ENCODE measurements around the gene SLC9C2.
"Not testable (repeated sequence)": the region's sequence is repeated elsewhere in the genome, so short reads cannot be mapped to it uniquely, and the experiment has no call there.

The SLC9C2 gene

DNA sequence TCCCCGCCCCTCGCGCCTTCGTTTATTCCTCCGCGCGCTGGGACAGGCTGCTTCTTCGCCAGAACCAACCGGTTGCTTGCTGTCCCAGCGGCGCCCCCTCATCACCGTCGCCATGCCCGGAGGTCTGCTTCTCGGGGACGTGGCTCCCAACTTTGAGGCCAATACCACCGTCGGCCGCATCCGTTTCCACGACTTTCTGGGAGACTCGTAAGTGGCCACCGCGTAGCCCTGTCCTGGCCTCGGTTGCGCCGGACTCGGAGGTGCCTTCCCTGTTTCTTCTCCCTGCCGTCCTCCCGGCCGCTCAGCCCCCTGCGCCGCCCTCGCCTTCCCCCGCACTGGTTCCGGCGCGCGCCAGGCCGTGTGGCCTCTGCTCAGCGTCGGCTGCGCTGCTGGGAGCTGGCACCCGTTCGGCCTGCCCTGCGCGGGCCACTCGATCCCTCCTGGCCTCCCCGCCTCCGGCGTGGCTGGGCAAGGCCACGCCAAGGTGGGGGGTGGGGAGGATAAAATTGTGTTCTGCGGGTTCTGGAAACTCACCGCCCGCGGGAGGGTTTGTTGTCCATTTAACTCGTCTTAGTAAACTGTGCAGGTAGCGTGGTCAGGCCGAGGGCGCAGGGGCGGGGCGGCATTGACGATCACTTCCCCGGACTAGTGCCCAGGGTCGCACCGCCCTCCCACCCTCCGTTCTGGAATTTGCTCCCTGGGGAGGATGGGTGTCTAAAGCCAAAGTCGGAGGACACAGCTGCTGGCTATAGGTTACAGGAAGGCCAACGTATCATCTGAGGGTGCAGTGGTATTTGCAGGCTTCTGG lies 125.4 kb downstream of the SLC9C2 start, which contains the start of gene PRDX6:
PRDX6 (plus strand) TSS at position 50 of the 808 bp plus-strand sequence; CDS start at position 113, 63 bp downstream.
- peaks cover 12% of the 10 kb centered on the region; the same call in 1 of the 2 replicates for H3K4me1 ChIP-seq (ENCODE audit: insufficient read depth, low read length)
- H3K27ac ChIP-seq (ENCODE audit: low read length): peak within 1 kb of the TSS; percentile 86
- H3K9me3 ChIP-seq (ENCODE audit: insufficient read depth, low read depth, low read length): no peaks in the 10 kb centered on the region
- peak within 1 kb of the TSS; percentile 92 for H3K9ac ChIP-seq (ENCODE audit: low read depth, low read length)
- peaks cover 41% of the 10 kb centered on the region for H3K36me3 ChIP-seq (ENCODE audit: insufficient read depth, low read depth, low read length)
- H3K4me3 ChIP-seq (ENCODE audit: low read length): peak within 1 kb of the TSS; percentile 91
- H3K27me3 ChIP-seq (ENCODE audit: insufficient read depth, low read length): no peaks in the 10 kb centered on the region

DNA sequence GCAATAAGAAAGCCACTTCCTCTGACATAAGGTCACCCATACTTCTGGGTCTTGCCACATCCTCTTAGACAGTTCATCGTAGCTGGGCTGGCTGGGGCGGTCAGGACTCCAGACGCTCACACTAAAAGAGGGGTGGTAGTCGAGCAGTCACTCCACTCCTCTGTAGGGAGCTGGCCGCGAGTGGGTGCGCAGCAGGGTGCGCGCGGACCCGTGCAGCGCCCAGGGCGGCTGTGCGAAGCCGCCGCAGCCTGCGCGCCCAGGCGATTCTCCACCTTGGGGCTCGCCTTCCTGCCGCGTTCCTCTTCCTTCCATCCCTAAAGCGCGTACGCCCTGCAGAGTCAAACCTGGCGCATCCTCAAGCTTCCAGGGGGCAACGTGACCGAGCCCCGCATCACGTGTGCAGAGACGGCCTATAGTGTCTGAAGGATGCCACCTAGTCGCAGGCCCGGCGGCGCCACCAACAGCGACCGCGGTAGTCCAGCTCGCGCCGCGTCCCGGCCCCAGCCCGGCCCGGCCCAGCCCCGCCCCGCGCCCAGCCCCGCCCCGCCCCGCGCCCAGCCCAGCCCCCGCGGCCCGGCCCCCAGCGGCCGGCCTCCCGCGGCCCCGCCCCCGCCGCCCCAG lies 126.1 kb downstream of the SLC9C2 start:
- H3K27ac ChIP-seq (ENCODE audit: low read length): no peak overlapping the region
- peak overlapping the region; percentile 88 for H3K9ac ChIP-seq (ENCODE audit: low read depth, low read length)
- H3K36me3 ChIP-seq (ENCODE audit: insufficient read depth, low read depth, low read length): peaks cover 41% of the 10 kb centered on the region
- H3K4me1 ChIP-seq (ENCODE audit: insufficient read depth, low read length): peaks cover 12% of the 10 kb centered on the region; the same call in 1 of the 2 replicates
- peak overlapping the region; percentile 91 for H3K4me3 ChIP-seq (ENCODE audit: low read length)
- H3K27me3 ChIP-seq (ENCODE audit: insufficient read depth, low read length): no peaks in the 10 kb centered on the region
- H3K9me3 ChIP-seq (ENCODE audit: insufficient read depth, low read depth, low read length): peaks cover 6% of the 10 kb centered on the region; the same call in 1 of the 2 replicates

DNA sequence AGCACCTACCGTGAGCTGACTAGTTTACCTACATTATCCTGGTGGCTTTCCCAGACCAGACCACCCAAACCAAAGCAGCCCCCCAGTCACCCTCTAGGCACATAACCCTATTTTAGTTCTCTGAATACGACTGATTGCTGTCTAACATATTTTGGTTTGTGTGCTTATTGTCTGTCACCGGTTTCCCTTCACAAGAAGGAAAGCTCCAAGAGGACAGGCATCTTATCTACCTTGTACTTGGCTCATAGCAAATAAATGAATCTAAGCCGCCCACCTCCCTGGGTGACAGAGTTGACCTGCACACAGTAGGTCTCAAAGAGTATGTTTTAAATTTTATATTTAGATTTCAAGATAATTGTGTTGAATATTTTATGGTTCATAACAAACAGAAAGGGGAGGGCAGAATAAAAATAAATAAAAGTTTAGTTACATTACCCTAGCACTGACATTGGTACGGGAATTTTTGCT lies 126.6 kb downstream of the SLC9C2 start:
- peaks cover 12% of the 10 kb centered on the region; the same call in 1 of the 2 replicates for H3K4me1 ChIP-seq (ENCODE audit: insufficient read depth, low read length)
- no peak overlapping the region for H3K27ac ChIP-seq (ENCODE audit: low read length)
- H3K9ac ChIP-seq (ENCODE audit: low read depth, low read length): peak overlapping the region; percentile 88
- no peaks in the 10 kb centered on the region for H3K27me3 ChIP-seq (ENCODE audit: insufficient read depth, low read length)
- peaks cover 39% of the 10 kb centered on the region for H3K36me3 ChIP-seq (ENCODE audit: insufficient read depth, low read depth, low read length)
- peak overlapping the region; percentile 91 for H3K4me3 ChIP-seq (ENCODE audit: low read length)
- peaks cover 11% of the 10 kb centered on the region for H3K9me3 ChIP-seq (ENCODE audit: insufficient read depth, low read depth, low read length)

DNA sequence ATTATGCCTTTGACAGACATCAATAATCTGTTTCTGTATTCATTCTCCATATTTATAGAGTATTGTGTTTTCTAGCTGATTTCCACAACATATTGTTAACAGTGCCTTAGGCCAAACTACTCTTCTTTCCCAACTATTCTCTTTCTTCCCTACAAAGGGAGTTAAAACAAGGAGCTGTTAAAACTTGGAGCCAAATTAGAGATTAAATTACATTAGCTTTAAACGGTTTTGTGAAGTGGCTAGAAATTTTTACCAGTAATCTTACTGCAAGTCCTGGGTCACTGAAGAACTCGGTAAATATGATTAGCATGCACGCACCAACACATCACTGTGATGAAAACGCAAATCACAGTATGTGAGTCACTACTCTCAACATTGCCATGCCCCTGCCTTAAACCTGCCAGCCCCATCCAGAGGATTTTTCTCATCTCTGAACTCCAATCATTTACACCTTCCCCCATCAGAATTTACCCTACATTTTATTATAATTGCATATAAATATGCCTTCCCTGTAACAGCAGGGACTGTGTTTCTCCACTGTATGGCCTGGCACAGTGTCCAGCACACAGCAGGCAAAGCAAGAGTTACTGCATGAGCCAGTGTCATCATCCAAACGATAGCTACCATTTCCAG lies 127.2 kb downstream of the SLC9C2 start:
- H3K9ac ChIP-seq (ENCODE audit: low read depth, low read length): peak overlapping the region; percentile 88; the same call in 1 of the 2 replicates
- no peaks in the 10 kb centered on the region for H3K27me3 ChIP-seq (ENCODE audit: insufficient read depth, low read length)
- H3K4me1 ChIP-seq (ENCODE audit: insufficient read depth, low read length): peaks cover 12% of the 10 kb centered on the region; the same call in 1 of the 2 replicates
- no peak overlapping the region for H3K27ac ChIP-seq (ENCODE audit: low read length)
- H3K4me3 ChIP-seq (ENCODE audit: low read length): peak overlapping the region; percentile 91
- peaks cover 34% of the 10 kb centered on the region for H3K36me3 ChIP-seq (ENCODE audit: insufficient read depth, low read depth, low read length)
- peaks cover 16% of the 10 kb centered on the region for H3K9me3 ChIP-seq (ENCODE audit: insufficient read depth, low read depth, low read length)

DNA sequence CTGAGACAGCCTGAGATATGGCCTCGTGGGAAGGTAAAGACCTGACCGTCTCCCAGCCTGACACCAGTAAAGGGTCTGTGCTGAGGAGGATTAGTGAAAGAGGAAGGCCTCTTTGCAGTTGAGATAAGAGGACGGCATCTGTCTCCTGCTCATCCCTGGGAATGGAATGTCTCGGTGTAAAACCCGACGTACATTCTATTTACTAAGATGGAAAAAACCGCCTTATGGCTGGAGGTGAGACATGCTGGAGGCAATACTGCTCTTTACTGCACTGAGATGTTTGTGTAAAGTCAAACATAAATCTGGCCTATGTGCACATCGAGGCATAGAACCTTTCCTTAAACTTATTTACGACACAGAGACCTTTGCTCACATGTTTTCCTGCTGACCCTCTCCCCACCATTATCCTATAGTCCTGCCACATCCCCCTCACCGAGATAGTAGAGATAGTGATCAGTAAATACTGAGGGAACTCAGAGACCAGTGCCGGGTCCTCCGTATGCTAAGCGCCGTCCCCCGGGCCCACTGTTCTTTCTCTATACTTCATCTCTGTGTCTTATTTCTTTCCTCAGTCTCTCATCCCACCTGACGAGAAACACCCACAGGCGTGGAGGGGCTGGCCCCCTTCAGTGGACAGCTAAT lies 128.0 kb downstream of the SLC9C2 start:
- not testable (repeated sequence) for H3K9ac ChIP-seq (ENCODE audit: low read depth, low read length); H3K27me3 ChIP-seq (ENCODE audit: insufficient read depth, low read length); H3K27ac ChIP-seq (ENCODE audit: low read length)
- 0 out of 2 replicates have a peak overlapping the region, but pooled peaks have one; percentile 91 for H3K4me3 ChIP-seq (ENCODE audit: low read length)
- peaks cover 30% of the 10 kb centered on the region for H3K36me3 ChIP-seq (ENCODE audit: insufficient read depth, low read depth, low read length)
- H3K9me3 ChIP-seq (ENCODE audit: insufficient read depth, low read depth, low read length): peaks cover 24% of the 10 kb centered on the region
- H3K4me1 ChIP-seq (ENCODE audit: insufficient read depth, low read length): peaks cover 11% of the 10 kb centered on the region; the same call in 1 of the 2 replicates

DNA sequence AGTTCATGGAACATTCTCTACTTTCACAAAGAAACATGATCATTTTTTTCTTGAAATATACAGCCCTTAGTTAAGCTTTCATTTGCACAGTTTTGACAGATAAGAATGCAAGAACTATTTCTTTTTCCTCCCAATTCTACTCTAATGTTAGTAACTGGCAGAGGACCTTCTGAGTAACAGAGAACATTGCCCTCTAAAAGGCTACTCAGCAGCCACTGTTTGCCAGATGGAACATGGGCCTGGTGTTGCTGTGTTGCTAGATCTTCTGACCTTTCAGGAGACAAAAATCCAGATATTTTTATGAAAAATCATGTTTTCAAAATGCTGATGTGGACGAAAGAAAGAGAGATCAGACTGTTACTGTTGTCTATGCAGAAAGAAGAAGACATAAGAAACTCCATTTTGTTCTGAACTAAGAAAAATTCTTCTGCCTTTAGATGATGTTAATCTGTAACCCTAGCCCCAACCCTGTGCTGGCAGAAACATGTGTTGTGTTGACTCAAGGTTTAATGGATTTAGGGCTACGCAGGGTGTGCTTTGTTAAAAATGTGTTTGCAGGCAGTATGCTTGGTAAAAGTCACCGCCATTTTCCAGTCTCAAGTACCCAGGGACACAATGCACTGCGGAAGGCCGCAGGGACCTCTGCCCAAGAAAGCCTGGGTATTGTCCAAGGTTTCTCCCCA lies 128.6 kb downstream of the SLC9C2 start:
- no peak overlapping the region for H3K9ac ChIP-seq (ENCODE audit: low read depth, low read length)
- H3K4me3 ChIP-seq (ENCODE audit: low read length): no peak overlapping the region
- H3K36me3 ChIP-seq (ENCODE audit: insufficient read depth, low read depth, low read length): peaks cover 30% of the 10 kb centered on the region
- H3K4me1 ChIP-seq (ENCODE audit: insufficient read depth, low read length): peaks cover 4% of the 10 kb centered on the region; the same call in 1 of the 2 replicates
- peaks cover 30% of the 10 kb centered on the region for H3K9me3 ChIP-seq (ENCODE audit: insufficient read depth, low read depth, low read length)
- H3K27ac ChIP-seq (ENCODE audit: low read length): no peak overlapping the region
- H3K27me3 ChIP-seq (ENCODE audit: insufficient read depth, low read length): no peaks in the 10 kb centered on the region

DNA sequence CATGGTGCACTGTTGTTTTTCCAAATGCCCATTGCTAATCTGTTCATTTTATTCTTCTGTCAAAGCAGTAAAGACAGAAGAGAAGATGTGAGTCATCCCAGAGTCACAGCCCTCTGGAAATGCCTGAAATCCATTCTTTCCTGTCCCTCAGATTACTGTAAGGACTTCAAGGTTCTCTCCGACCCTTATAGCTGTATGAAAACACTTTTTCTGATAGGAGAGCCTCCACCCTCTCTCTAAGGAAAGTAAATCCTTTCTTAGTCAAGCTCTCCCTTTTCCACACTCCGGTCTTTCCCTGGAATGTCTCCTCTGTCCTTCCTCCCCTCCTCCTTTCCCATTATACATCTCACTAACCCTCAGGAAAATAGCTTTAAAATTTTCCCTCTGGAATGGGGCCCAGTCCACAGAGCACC lies 129.3 kb downstream of the SLC9C2 start:
- Histone ChIP-seq H3K36me3 (ENCODE audit: insufficient read depth, low read depth, low read length) (peaks cover 30% of the 10 kb centered on the region), H3K9me3 (ENCODE audit: insufficient read depth, low read depth, low read length) (peaks cover 36% of the 10 kb centered on the region), H3K27ac (ENCODE audit: low read length) (no peak overlapping the region), H3K4me1 (ENCODE audit: insufficient read depth, low read length) (no peaks in the 10 kb centered on the region; the same call in 1 of the 2 replicates), H3K27me3 (ENCODE audit: insufficient read depth, low read length) (no peaks in the 10 kb centered on the region), H3K9ac (ENCODE audit: low read depth, low read length) (no peak overlapping the region; the same call in 1 of the 2 replicates), H3K4me3 (ENCODE audit: low read length) (no peak overlapping the region)

DNA sequence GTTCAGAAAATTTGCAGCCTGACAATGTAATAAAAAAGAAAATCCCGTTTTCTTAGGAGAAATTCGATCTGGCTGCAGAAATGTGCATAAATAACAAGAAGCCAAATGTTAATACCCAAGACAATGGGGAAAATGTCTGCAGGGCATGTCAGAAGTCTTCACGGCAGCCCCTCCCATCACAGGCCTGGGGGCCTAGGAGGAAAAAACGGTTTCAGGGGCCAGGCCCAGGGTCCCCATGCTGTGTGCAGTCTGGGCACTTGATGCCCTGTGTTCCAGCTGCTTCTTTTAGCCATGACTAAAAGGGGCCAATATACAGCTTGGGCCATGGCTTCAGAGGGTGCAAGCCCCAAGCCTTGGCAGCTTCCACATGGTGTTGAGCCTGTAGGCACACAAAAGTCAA lies 132.3 kb downstream of the SLC9C2 start:
- no peak overlapping the region for H3K4me3 ChIP-seq (ENCODE audit: low read length)
- no peak overlapping the region for H3K9ac ChIP-seq (ENCODE audit: low read depth, low read length)
- no peaks in the 10 kb centered on the region for H3K4me1 ChIP-seq (ENCODE audit: insufficient read depth, low read length)
- no peaks in the 10 kb centered on the region for H3K27me3 ChIP-seq (ENCODE audit: insufficient read depth, low read length)
- H3K27ac ChIP-seq (ENCODE audit: low read length): no peak overlapping the region
- H3K9me3 ChIP-seq (ENCODE audit: insufficient read depth, low read depth, low read length): peaks cover 47% of the 10 kb centered on the region
- peaks cover 30% of the 10 kb centered on the region for H3K36me3 ChIP-seq (ENCODE audit: insufficient read depth, low read depth, low read length)

DNA sequence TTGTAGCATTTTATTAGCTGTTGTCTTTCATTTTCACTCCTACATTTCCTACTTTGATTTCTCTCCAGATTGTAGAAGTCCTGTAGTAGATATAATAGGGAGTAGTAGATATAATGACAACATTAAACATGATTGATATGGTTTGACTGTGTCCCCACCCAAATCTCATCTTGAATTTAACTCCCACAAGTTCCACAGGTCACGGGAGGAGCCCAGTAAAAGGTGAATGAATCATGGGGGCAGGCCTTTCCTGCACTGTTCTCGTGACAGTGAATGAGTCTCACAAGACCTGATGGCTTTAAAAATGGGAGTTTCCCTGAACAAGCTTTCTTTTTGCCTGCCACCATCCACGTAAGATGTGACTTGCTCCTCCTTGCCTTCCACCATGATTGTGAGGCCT lies 133.2 kb downstream of the SLC9C2 start:
- Histone ChIP-seq H3K4me1 (ENCODE audit: insufficient read depth, low read length) (no peaks in the 10 kb centered on the region), H3K4me3 (ENCODE audit: low read length) (no peak overlapping the region), H3K27me3 (ENCODE audit: insufficient read depth, low read length) (no peaks in the 10 kb centered on the region), H3K9me3 (ENCODE audit: insufficient read depth, low read depth, low read length) (peaks cover 47% of the 10 kb centered on the region), H3K27ac (ENCODE audit: low read length) (no peak overlapping the region), H3K36me3 (ENCODE audit: insufficient read depth, low read depth, low read length) (peaks cover 30% of the 10 kb centered on the region), H3K9ac (ENCODE audit: low read depth, low read length) (no peak overlapping the region)

DNA sequence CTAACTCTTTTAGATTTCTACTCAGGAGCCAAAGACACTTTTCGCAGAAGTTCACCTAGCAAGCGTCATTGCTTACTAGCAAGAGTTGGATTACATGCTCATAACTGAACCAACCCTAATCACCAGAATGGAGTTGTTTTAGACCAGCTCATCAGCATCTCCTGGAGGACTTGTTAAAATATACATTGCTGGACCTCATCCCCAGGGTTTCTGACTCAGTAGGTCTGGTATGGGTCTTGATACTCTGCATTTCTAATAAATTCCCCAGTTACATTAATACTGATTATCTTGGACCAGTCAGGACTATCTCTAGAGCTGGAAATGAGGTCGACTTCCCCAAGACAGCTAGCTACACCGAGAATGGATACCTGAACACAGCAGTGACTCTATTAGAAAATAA lies 135.4 kb downstream of the SLC9C2 start:
- H3K36me3 ChIP-seq (ENCODE audit: insufficient read depth, low read depth, low read length): peaks cover 23% of the 10 kb centered on the region
- H3K4me3 ChIP-seq (ENCODE audit: low read length): no peak overlapping the region
- H3K9ac ChIP-seq (ENCODE audit: low read depth, low read length): no peak overlapping the region
- H3K4me1 ChIP-seq (ENCODE audit: insufficient read depth, low read length): no peaks in the 10 kb centered on the region
- peaks cover 47% of the 10 kb centered on the region for H3K9me3 ChIP-seq (ENCODE audit: insufficient read depth, low read depth, low read length)
- H3K27ac ChIP-seq (ENCODE audit: low read length): no peak overlapping the region
- no peaks in the 10 kb centered on the region for H3K27me3 ChIP-seq (ENCODE audit: insufficient read depth, low read length)

DNA sequence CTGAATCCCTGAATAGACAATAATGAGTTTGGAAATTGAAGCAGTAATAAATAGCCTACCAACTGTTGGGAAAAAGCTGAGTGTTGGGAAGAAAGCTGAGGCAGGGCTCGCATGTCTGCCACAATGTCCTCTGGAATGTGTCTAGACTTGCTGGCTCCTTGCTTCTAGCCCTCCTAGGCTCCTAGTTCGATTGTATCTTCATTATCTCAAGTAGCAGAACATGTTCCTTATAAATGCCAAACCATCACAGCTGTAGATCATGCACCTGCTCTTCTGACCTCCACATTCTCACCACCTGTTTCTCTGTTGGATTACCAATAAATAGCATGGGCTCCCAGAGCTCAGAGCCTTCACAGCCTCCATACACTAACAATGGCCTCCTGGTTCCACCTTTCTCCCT lies 138.7 kb downstream of the SLC9C2 start:
- H3K9ac ChIP-seq (ENCODE audit: low read depth, low read length); H3K27ac ChIP-seq (ENCODE audit: low read length); H3K4me1 ChIP-seq (ENCODE audit: insufficient read depth, low read length); H3K27me3 ChIP-seq (ENCODE audit: insufficient read depth, low read length); H3K4me3 ChIP-seq (ENCODE audit: low read length): not testable (repeated sequence)
- Histone ChIP-seq H3K36me3 (ENCODE audit: insufficient read depth, low read depth, low read length) (peaks cover 25% of the 10 kb centered on the region), H3K9me3 (ENCODE audit: insufficient read depth, low read depth, low read length) (peaks cover 17% of the 10 kb centered on the region)

Data from iPS-20b (cell line).